Inflammatory macrophage treated with lipopolysaccharide for 1 hour (primary cell): Measurements from ENCODE around the gene PARD3.
A peak's percentile ranks its signal among the peaks of the same experiment; 100 is the strongest.

Experiments used
- DNase-seq, 2 donors: peaks; one replicate each; pipeline ENCODE4 v3.0.0-alpha.2; 2020 to 2022

Gene PARD3

DNA sequence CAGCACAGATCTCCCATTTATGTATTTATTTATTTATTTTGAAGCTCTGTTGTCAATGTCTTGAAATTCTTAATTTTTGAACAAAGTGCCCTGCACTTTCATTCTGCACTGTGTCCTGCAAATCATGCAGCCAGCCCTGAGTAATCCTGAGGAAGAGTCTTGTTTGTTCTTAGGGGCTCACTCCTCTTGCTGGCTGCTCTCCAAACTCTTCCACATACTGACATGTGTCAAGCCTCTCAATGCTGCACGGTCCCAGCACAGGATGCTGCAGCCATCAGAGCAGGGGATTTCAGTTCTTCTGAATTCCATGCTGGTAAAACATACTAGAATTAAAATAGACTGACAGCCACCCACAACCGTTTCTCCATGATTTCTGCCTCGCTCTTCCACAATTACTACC is 207.2 kb downstream of the PARD3 start:
- no peak for DNase-seq

DNA sequence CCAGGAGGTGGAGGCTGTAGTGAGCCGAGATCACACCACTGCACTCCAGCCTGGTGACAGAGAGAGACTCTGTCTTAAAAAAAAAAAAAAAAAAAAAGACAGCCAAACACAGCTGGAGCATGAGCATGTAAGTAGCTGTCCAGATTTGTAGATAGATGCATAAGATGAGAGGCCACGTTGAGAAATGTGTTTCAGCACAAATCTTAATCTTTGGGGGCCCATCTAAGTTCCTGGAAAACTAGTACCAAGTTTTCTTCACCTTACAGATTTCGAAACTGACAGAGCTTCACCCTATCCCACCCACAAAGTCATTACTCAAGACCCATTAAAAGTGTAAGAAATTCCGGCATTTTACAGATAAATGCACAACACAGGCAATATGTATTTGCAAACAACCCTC is 208.2 kb downstream of the PARD3 start:
- no peak for DNase-seq

DNA sequence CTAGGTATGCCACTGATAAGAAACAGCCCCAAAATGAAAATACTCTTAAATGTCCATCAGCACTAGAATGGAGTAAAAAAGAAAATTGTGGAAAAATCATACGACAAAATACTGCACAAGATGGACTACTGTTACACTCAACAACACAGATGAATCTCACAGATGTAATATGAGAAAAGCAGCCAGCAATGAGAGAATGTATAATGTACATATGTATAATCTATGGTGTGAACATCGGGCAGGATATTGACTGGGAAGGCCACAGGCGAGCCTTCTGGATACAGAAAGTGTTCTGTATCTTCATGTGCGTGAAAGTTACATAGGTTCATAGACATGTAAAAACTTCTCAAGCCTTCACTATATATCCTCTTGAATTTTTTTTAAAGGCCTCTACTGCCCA is 212.6 kb downstream of the PARD3 start:
- no peak for DNase-seq

DNA sequence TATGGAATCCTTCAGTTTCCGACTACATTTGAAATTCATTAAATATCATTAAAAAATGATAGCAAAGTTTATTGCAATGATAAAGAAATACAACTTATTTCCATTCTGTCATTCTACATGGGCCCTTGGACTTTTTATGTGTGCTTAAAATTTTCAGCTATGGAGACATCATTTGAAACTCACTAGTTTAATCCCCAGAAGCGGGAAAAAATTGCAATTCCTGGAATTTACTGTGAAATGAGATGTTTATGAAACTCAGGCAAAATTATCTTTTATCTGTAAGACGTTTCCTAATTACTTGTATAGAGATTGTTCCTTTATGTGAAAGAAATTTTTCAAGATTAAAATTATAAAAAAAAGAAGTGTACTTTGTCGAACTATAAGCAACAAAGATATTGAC is 213.4 kb downstream of the PARD3 start:
- DNase-seq = no peak

DNA sequence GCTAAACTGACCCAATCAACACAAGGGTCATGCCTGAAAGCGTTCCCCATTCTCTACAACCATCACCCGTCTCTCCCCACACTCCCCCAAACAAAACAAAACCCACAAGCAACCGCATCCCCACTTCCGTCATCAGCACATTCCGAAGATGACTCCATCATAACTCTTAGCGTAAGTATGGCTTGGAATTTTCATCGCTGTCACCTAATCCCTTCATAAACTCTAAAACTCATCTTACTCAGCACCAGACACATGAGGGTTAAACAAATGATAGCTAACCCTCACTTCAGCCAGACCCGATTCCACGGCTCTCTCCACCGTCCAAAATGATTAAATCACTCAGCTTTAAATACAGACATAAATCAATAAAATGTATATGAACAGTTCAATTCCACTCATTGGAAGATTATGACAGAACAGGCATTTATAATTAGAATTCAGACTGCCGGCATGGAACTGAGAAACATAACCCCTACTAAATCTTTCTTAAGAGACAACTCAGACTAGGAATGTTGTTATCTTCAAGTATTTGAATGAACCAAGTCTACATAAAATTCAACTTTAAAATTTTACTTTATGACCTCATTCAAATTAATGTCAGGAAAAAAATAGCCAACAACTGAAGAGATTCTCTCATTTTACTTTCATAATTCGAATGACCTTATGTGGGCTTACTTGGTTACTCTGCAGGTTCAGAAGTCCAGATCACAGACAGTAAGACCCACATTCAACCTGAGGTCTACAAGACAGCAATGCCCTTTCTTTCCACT is 215.9 kb downstream of the PARD3 start:
- DNase-seq = no peak

DNA sequence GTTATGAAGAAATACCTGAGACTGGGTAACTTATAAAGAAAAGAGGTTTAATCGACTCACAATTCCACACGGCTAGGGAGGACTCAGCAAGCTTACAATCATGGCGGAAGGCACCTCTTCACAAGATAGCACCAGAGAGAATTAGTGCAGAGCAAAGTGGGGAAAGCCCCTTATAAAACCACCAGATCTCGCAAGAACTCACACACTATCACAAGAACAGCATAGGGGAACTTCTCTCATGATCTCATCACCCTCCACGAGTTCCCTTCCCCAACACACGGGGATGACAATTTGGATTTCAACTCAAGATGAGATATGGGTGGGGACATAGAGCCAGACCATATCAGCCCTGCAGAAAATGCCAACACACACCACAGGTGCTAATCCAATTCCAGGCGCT is 218.7 kb downstream of the PARD3 start:
- DNase-seq = peak; percentile 63 to 77

DNA sequence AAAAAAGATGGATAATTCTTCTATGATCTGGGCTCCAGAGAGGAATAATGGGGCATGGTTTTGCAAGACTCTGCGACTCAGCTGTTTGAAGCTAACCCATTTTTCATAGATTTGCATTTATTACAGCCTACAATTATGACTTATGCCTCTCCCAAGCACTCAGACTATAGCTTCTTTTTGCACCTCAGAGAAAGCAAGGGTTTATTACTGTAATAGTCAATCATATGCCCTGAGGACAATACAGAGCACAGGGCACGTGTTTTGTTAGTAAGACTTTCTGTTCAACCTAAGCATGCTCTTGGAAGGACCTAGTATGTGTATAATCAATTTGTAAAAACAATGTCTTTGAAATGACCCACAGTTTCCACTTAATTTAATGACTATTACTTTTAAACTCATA is 221.2 kb downstream of the PARD3 start:
- no peak for DNase-seq

DNA sequence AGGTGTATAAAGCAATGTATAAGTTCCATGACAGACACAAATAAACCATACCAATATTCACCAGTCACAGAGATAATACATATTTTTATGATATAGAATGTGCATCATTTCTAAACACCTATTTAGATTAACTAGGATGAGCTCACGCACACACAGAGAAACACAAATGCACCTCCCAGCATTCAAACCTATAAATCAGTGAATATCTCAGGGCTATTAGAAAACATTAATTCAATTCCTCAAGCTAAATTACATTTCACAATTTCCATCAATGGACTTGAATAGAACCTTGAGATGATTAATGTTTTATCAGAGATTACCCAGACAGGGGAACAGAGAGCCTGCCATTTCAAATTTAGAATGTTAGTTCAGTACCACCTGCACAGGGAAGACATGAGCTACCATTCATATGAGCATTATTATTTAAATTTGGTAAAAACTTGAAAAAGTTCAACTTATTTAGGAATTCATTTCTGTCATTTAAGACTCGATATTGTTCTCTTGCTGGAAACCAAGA is 221.7 kb downstream of the PARD3 start:
- no peak for DNase-seq

DNA sequence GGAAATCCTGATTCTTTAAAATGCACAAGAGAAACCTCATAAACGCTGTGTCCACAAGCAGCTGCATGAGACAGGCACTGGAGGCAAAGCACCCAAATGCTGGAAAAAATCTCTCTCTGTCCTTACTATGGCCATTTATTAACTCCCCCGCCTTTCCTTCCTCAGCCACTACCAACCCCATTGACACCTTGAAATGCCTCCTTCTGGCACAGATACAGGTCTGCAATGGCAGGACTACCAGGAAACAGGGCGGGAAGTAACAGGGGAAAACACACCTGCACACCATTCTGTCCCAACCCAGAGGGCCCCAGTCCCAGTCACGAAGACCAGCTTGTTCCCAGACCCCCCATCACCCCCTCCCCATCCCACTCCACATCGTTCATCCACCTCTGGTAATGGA is 224.3 kb downstream of the PARD3 start:
- no peak for DNase-seq

DNA sequence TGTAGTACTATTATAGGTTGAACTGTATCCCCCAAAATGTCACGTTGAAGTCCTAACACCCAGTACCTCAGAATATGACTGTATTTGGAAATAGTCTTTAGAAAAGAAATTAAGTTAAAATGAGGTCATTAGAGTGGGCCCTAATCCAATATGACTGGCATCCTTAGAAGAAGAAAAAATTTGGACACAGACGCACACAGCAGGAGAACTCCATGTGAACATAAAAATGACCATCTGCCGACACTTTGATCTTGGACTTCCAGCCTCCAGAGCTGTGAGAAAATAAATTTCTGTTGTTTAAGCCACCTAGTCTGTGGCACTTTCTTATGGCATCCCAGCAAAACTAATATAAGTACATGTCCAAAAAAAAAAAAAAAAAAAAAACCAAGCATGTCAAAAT is 225.8 kb downstream of the PARD3 start:
- DNase-seq = no peak

DNA sequence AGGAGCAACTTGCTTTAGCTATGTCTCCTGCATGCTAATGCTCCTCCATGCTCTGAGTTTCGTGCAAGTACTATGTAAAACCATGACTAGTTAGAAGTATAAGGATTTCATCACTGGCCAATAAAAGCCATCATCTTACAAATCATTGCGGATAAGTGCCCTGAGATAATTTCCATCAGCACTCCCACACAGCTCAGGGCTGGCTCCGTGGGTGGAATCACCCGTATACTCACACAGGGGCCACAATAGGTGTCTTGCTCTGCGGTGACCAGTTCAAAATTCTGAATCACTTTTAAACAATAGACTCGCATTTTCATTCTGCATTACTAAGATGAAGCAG is 227.4 kb downstream of the PARD3 start:
- no peak for DNase-seq

DNA sequence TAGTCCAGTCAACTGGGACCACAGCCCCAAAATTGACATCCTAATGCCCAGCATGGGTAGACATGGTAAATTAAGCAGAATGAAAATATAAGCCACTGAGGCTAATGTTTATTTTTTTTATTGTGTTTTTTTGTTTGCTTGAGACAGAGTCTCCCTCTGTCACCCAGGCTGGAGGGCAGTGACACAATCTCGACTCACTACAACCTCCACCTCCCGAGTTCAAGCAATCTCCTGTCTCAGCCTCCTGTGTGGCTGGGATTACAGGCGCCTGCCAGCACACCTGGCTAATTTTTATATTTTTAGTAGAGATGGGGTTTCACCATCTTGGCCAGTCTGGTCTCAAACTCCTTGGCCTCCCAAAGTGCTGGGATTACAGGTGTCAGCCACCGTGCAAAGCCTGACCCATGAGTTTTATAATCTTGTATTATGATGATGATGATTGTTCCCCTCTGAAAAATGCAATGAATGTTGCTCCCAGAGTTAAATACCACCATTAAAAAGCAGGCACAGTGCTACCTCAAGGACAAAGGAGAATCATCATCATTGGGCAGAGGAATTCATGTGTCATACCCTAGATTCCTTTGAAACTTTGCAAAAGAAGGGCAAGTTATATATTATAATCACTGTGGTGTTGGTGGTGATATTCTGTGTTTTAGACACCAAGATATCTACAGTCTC is 228.0 kb downstream of the PARD3 start:
- no peak for DNase-seq

DNA sequence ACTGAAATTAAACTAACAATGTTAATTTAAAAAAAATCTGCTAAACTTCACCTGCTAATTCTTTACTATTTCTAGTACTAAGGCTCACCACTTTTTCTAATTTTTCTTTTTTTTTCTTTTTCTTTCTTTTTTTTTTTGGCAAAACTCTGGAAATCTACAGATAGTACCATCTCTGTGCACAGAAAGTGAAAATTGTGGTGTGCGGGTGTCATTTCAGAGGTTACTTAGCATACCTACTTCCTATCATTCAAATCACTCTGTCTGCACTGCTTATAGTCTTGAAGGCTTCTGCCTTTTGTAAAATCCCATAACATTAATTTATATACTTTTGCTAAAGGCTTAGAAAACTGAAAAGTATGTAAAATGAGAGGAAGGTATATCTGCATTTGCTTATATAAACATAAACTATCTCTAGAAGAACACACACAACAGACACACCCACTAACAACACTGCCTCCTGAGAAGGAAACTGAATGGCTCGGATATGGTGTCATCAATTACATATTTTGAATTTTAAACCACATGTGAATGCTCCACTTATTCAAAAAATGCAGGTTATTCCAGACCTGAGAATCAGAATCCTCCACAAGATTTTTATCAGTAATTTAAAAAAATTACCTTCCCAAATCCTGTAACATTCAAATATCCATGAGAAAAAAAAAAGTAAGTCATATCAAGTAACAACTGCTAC is 229.5 kb downstream of the PARD3 start:
- no peak for DNase-seq

DNA sequence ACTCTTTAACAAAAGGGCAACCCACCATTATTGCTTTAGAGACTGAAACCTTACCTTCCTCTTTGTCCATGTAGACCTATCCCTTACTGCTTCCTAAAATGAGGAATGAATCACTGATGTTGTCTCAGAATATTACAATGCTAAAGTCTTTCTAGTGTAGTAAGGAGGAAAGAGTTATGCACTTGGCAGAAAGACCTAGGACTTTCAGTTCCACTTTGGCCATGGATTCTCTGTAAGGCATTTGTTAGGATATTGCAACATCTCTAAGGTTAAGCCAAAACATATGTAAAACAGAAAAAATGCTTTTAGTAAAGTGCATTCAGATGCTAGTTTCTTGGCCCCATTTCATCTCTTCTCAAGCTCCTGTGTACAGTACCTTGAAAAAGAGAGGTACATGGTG is 230.9 kb downstream of the PARD3 start:
- DNase-seq = peak; percentile 41 to 45

DNA sequence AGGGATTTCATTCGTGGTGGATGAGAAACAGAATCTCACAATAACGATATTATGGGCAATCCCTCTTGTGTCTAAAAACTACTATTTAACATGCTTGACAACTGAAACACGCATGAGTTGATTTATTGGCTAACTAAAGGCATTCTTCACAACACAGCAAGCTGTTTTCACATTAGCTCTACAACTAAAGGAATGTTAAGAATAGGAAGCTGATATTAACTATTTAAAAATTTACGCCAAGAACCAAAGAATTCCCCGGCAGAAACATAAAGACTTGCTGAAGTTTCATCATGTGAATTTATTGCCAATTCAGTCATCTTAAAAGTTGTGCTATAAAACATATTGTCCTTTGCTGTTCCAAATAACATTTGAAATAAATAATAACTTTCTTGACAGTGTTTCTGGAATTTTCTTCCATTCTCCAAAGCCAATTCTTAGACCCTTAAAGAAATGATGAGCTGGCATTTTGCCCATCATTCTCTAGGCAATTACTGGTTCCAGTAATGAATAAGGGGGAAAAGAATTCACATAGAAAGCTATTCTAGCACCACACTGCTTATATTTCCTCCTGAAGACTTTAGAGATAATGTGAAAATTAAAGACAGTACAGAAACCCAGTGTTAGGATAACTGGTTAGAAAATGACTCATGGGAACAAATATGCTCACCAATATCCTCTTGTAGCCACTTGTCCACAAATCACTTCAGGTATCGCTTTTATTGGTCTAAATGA is 233.1 kb downstream of the PARD3 start:
- DNase-seq = no peak

DNA sequence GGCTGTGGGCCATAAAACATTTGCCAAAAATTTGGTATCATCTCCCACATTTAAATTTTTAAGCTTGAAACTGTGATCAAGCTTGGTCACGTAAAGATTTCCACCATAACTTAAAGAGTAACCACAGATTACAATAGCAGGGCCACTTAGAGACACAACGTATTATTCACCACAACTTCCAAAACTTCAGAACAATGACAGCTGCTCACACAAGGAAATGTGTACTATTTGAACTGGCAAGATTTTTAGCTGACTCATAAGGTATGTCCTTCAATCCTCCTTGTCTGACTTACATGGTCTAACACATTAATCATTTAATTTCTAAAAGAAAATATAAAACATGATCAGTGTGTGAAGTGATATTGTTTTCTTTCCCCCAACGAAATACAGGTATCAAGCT is 234.5 kb downstream of the PARD3 start:
- no peak for DNase-seq

DNA sequence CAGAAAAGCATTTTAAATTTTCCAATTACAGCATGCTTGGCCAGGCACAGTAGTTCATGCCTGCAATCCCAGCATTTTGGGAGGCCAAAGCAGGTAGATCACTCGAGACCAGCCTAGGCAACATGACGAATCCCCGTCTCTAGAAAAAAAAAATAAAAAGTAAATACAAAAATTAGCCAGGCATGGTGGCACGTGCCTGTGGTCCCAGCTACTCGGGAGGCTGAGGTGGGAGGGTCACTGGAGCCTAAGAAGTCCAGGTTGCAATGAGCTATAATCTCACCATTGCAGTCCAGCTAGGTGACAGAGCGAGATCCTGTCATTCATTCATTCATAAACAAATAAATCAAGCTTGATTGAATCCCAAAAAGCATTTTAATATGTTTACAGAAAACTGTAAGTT is 234.9 kb downstream of the PARD3 start:
- no peak for DNase-seq

DNA sequence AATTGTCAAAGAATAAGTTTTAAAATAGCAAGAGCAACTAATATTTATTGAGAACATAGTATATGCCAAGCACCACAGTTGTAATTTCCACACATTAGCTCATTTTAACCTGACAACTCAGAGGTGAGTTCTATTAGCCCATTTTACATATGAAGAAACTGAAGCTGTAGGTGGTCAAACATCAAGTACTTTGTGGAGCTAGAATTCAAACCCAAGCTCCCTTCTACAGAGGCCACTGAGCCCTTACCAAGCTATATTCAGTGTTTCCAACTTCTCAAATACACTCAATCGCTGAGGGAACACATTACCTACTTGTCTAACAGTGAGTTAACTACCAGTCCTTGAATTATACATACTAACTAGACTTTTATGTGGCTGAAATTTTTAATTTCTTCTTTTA is 236.6 kb downstream of the PARD3 start:
- DNase-seq = no peak

DNA sequence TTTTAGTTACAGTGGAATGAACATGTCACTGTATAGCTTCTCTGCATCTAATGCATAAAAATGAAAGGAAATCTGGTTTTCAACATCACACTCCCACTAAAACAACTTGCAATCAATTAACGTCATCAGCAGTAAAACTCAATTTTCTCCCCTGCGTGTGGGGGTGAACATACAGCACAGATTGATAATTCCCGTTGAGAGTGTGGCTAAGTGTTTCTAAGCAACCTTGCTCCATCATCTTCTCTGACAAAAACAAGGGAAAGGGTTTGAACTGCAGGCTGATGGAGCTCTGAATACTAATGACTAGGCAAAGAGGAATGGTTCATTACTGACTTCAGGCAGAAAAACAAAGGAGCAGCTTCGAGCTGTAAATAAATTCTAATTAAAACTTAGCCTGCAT is 238.3 kb downstream of the PARD3 start:
- no peak for DNase-seq

DNA sequence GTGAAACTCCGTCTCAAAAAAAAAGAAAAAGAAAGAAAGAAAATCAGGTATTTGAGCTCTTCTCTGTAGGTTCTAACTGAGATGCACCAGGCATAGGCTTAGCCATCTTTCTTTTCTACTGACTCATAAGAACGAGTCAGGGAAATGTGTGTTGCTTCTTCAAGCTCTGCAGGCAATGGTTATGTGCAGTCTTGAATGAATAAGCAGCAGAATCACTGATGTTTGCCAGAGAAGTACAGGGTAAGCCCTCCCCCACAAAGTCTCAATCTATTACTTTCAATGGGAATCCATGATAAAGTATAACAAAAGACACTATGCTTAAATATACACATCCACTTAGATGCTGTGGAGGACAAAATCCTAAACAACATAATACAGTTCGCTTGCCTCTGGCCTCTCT is 239.2 kb downstream of the PARD3 start:
- no peak for DNase-seq

DNA sequence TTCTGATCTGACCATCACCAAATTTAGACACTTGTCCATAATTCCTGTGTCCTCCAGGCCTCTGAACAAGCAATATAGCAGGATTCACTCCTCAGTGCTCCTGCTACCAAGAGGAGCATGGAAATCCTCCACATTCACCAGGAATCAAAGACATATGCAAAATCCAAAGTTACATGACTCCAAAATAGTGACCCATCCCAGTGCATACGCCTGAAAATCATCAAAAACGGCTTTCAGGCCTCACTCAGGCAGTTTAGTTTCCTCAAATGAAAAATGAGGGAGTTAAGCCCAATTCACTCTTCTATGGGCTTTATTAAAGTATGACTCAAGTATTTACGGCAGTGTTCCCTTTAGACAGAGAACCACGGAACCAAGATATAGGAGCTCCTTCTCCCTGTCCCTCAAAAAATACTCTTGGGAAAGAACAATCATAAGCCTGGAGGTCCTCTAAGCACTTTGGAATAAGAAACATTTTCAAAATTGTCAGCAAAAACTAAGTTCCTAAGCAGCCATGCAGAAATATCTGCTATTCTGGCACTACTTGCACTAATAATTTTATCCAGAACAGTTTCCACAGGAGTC is 240.7 kb downstream of the PARD3 start:
- DNase-seq = no peak

DNA sequence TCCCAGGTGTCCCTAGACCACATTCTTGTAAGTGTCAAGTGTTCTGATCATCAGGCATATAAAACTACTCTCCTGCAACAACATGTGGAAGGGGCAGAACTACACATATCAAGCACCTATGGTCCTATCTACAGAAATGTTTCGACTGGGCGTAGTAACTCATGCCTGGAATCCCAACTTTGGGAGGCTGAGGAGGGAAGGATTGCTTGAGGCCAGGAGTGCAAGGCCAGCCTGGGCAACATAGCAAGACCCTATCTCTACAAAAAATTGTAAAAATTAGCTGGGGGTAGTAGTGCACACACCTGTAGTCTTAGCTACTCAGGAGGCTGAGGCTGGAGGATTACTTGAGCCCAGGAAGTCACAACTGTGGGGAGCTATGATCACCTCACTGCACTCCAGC is 244.2 kb downstream of the PARD3 start:
- DNase-seq = no peak

DNA sequence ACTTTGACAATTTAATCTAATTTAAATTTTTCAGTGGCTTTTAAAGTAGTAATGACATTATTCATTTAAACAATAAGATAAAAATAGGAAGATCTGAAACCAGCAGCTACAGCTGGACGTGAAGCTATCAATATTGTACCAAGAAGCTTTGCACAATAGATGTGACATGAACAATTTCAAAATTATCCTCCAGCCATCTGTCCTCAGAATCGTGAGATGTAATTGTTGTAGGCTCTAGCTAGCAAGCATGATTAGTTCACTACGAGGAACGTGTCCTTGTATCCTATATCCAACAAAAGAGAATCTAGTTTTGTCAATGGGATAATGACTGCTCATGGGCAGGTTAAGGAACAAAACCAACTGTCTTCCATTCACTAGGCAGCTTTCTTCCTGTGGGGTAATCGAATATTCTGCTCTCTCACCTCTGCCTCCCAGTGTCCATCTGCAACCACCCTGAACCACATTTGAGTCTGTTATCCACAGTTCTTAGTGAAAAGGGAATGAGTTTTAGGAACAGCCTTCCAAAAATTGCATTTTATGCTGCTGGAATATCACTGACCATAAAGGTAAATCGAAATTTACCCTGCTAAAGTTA is 247.3 kb downstream of the PARD3 start:
- no peak for DNase-seq
